Mesodermal cell (in vitro differentiated cells): Measurements from ENCODE around the gene PDE4C.

Experiments
- H3K27ac ChIP-seq: 2 replicates; pipeline ENCODE4 v1.7.0; 2013; ENCODE audit warnings: mild to moderate bottlenecking, low read depth, low read length, moderate library complexity; ENCODE audit not compliant: severe bottlenecking
- H3K36me3 ChIP-seq: 2 replicates; pipeline ENCODE4 v1.7.1; 2013; ENCODE audit warnings: mild to moderate bottlenecking, low read length, moderate library complexity; ENCODE audit not compliant: control insufficient read depth, insufficient read depth
- H3K4me1 ChIP-seq: one replicate; pipeline ENCODE4 v1.7.1; 2013; ENCODE audit warnings: mild to moderate bottlenecking, low read length; ENCODE audit not compliant: insufficient read depth, control insufficient read depth, poor library complexity, severe bottlenecking
- H3K4me3 ChIP-seq: 2 replicates; pipeline ENCODE4 v1.7.0; 2013; ENCODE audit warnings: low read length, control low read depth, mild to moderate bottlenecking; ENCODE audit not compliant: insufficient read depth, poor library complexity, severe bottlenecking; ENCODE audit errors: extremely low read depth
- H3K9me3 ChIP-seq: 2 replicates; pipeline ENCODE4 v1.7.1; 2013; ENCODE audit warnings: mild to moderate bottlenecking, low read length, moderate library complexity; ENCODE audit not compliant: control insufficient read depth
- WGBS, 2 experiments: methylation state at CpG; one replicate each; pipeline ENCODE4 v1.1.5; 2013; ENCODE audit warnings: missing lambda C conversion rate in 2 of 2; ENCODE audit not compliant: insufficient coverage in 2 of 2; 5-methylcytosine and 5-hydroxymethylcytosine counted together

The PDE4C gene

DNA sequence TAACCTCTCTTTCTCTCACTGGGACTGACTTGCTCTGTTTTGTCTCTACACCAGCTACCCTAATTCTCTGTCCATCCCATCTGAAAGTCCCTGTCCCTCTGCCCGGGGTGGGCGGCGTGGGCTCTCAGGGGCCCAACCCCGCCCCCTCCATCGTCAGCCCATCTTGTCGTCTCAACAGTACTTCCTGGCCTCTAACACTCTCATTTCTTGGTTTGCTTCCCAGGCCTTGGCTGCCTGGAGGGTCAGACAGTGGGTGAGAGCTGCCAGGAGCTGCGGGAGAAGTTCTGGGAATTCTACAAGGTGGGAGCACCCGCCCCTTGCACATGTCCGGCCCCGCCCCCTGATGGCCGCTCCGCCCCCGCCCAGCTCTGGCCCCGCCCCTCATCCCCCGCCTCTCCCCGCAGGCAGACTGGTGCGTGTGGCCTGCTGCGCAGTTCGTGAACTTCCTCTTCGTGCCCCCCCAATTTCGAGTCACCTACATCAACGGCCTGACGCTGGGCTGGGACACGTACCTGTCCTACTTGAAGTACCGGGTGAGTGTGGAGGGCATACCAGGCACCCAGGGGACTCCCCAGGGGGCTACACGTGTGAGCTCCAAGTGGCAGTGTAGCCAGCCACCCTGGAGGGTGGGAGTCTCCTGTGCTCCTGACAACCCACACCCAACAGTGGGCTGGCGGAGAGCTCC lies 31.5 kb downstream of the PDE4C start:
- peak overlapping the region; percentile 89 for H3K4me3 ChIP-seq

GRCh38 chr19:18194181-18194530 lies 32.1 kb downstream of the PDE4C start:
- H3K4me1 ChIP-seq, result peaks cover 3% of the 10 kb centered on the region
- no peak overlapping the region for H3K27ac ChIP-seq
- H3K4me3 ChIP-seq, result peak overlapping the region; percentile 89

More for the DNA sequence above, 31.5 kb downstream of the PDE4C start:
- no peaks in the 10 kb centered on the region for H3K9me3 ChIP-seq
- peaks cover 3% of the 10 kb centered on the region for H3K4me1 ChIP-seq
- peaks cover 17% of the 10 kb centered on the region for H3K36me3 ChIP-seq
- no peak overlapping the region for H3K27ac ChIP-seq
- WGBS, 2 experiments, result 71 to 77% methylated on average over 12 to 24 of the region's 27 CpGs

DNA sequence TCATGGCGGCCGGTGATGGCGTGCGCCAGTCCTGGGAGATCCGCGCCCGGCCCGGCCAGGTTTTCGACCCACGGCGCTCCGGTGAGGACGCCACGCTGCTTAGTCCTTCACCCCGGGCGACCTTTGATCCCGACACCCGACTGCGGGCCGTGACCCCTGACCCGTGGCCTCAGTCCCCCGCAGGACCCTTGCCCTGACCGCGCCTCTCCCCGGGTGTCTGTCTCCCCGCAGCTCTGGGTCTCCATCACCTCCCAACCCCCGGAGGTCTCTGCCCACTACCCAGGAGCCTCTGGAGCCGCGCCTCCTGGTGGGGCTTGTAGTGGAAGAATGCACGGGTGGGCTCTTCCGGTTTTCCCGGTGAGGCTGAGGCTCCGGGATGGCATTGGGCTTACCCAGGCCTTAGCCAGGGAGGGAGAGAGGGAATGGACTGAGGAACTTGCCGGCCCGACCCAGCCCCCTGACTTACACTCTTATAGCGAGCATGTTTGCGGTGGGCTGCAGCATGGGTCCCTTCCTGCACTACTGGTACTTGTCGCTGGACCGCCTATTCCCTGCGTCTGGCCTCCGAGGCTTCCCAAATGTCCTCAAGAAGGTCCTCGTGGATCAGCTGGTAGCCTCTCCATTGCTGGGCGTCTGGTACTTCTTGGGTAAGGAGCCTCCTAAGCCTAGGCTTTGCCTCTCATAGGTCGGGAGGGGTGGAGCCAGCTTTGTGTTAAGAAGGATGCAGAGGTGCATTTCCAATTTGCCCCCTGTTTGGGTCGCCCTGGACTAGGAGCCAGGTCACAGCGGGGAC lies 32.7 kb downstream of the PDE4C start:
- 8% methylated on average over 37 to 38 of the region's 46 CpGs for WGBS, 2 experiments
- H3K27ac ChIP-seq, result peak overlapping the region; percentile 84
- H3K36me3 ChIP-seq, result peaks cover 17% of the 10 kb centered on the region
- no peaks in the 10 kb centered on the region for H3K9me3 ChIP-seq
- peak overlapping the region; percentile 89 for H3K4me3 ChIP-seq
- H3K4me1 ChIP-seq, result peaks cover 3% of the 10 kb centered on the region

More at GRCh38 chr19:18194181-18194530, 32.1 kb downstream of the PDE4C start:
- 80 to 83% methylated on average over 12 of the region's 12 CpGs for WGBS, 2 experiments
- no peaks in the 10 kb centered on the region for H3K9me3 ChIP-seq
- H3K36me3 ChIP-seq, result peaks cover 17% of the 10 kb centered on the region

- peaks cover 3% of the 10 kb centered on the region for H3K4me1 ChIP-seq
- peak within 1 kb of the TSS; percentile 89 for H3K4me3 ChIP-seq
- no peaks in the 10 kb centered on the region for H3K9me3 ChIP-seq
- H3K36me3 ChIP-seq, result peaks cover 17% of the 10 kb centered on the region
- peak within 1 kb of the TSS; percentile 91 for H3K27ac ChIP-seq
- WGBS, 2 experiments, result 1% methylated on average over 68 to 70 of the region's 74 CpGs
These were observed 33.4 kb downstream of the PDE4C start, which contains the start of gene MPV17L2 for GRCh38 chr19:18192673-18193387. TSS of gene MPV17L2 (plus strand) at chr19:18193218. CDS start at chr19:18193282, 64 bp downstream.

GRCh38 chr19:18191640-18192062 lies 34.6 kb downstream of the PDE4C start:
- H3K27ac ChIP-seq, result peak overlapping the region; percentile 91
- peaks cover 3% of the 10 kb centered on the region for H3K4me1 ChIP-seq
- H3K36me3 ChIP-seq, result peaks cover 17% of the 10 kb centered on the region
- no peak overlapping the region for H3K4me3 ChIP-seq
- no peaks in the 10 kb centered on the region for H3K9me3 ChIP-seq
- WGBS, 2 experiments, result 93 to 97% methylated on average over 3 to 5 of the region's 5 CpGs

DNA sequence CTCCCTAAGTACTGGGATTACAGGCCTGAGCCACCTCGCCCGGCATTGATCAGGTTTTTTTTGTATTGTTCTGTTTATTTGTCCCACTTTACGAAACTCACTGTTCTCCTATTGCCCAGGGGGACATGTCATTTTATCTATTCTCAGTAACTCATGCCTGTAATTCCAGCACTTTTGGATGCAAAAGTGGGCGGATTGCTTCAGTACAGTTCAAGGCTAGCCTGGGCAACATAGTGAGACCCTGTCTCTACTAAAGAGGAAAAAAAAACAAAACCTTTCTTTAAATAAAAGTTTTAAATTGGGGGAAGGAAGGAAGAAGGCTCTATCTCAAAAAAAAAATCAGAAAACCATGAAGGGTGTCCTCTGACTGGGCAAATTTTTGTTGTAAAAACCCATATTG lies 36.0 kb downstream of the PDE4C start:
- H3K4me1 ChIP-seq, result peaks cover 3% of the 10 kb centered on the region
- no peaks in the 10 kb centered on the region for H3K9me3 ChIP-seq
- no peak overlapping the region for H3K27ac ChIP-seq
- H3K36me3 ChIP-seq, result peaks cover 5% of the 10 kb centered on the region
- no peak overlapping the region for H3K4me3 ChIP-seq
- 80% methylated on average over 1 of the region's 4 CpGs; no CpG with 5 or more reads in 1 of the 2 experiments for WGBS, 2 experiments

- 49 to 55% methylated on average over 3 to 5 of the region's 6 CpGs for WGBS, 2 experiments
- H3K27ac ChIP-seq, result no peak overlapping the region
- H3K4me3 ChIP-seq, result no peak overlapping the region
- no peaks in the 10 kb centered on the region for H3K36me3 ChIP-seq
- H3K9me3 ChIP-seq, result no peaks in the 10 kb centered on the region
- H3K4me1 ChIP-seq, result no peaks in the 10 kb centered on the region
These were observed 40.7 kb downstream of the PDE4C start for GRCh38 chr19:18185538-18185937.

DNA sequence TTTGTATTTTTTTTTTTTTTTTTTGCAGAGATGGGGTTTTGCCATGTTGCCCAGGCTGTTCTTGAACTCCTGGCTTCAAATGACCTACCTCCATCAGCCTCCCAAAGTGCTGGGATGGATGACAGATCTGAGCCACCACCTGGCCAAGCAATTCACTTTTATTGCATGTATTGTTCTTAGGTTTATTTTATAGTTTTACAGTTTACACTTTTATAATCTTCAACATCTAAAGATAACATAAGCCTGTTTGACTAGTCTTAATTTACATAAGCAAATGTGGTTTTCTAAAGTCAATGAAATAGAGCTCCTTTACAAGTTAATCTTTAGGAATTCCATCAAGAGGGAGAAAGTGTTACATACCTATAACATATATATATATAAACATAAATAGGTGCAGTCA lies 42.7 kb downstream of the PDE4C start:
- H3K4me1 ChIP-seq, result no peaks in the 10 kb centered on the region
- no peak overlapping the region for H3K4me3 ChIP-seq
- no peak overlapping the region for H3K27ac ChIP-seq
- no peaks in the 10 kb centered on the region for H3K9me3 ChIP-seq
- H3K36me3 ChIP-seq, result no peaks in the 10 kb centered on the region

DNA sequence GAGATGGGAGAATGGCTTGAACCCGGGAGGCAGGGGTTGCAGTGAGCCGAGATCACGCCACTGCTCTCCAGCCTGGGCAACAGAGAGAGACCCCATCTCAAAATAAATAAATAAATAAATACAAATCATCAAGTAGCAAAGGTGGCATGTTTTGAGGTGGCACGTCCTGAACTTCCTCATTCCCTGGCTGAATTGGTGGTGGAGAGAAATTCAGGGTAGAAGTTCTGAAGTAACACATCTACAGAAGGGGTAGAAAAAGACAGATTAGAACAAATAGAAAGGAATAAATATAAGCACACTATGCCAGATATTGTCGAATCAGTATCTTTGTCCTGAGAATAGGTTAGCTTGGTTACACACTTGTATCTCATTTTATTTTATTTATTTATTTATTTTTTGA lies 46.3 kb downstream of the PDE4C start:
- Histone ChIP-seq H3K36me3 (no peaks in the 10 kb centered on the region), H3K4me1 (no peaks in the 10 kb centered on the region), H3K4me3 (no peak overlapping the region), H3K9me3 (no peaks in the 10 kb centered on the region), H3K27ac (no peak overlapping the region)
- 100% methylated on average over 1 of the region's 5 CpGs for WGBS, 2 experiments

GRCh38 chr19:18176367-18177310 lies 49.6 kb downstream of the PDE4C start:
- 92 to 95% methylated on average over 12 to 17 of the region's 19 CpGs for WGBS, 2 experiments
- no peak overlapping the region for H3K4me3 ChIP-seq
- H3K36me3 ChIP-seq, result no peaks in the 10 kb centered on the region
- H3K27ac ChIP-seq, result no peak overlapping the region
- no peaks in the 10 kb centered on the region for H3K9me3 ChIP-seq
- H3K4me1 ChIP-seq, result no peaks in the 10 kb centered on the region
